Measurements from ENCODE around the gene CASKIN2. TPM values are rescaled to one million over a fixed set of nuclear protein-coding genes. Genes with fewer than 3 reads are reported as not detected.

The CASKIN2 gene
- polyA plus RNA-seq, 3 donors from 2014 or later, result not detected

DNA sequence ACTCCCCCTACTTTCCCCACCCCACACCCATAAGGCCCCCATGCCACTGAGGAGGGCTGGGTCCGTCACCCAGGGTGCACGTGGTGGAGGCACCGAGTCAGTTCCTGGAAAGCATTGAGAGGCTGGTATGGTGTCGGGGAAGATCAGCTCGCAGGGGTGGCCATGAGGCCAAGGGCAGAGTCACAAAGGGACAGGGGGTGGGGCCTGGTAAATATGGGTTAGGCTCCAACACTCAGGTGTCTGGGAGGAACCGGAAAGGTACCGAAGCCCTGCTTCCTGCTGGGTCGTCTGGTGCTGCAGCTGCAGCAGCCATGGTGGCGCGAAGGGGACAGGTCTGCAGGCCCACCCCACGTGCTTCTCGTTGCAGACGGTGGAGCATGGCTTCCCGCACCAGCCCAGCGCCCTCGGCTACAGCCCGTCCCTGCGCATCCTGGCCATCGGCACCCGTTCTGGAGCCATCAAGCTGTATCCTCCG lies 40.4 kb upstream of the CASKIN2 start:
- Mint-ChIP-seq H3K27ac (no peak overlapping the region), H3K4me3 (no peak overlapping the region), H3K4me1 (peaks cover 12 to 18% of the 10 kb centered on the region in 2 donors), H3K27me3 (ENCODE audit: low read depth in 3 of 3) (peaks cover 0 to 4% (median 2%) of the 10 kb centered on the region in 3 donors), H3K9me3 (no peaks in the 10 kb centered on the region), H3K36me3 (peaks cover 0 to 2% (median 0%) of the 10 kb centered on the region in 3 donors)
- DNase-seq, result no peak

DNA sequence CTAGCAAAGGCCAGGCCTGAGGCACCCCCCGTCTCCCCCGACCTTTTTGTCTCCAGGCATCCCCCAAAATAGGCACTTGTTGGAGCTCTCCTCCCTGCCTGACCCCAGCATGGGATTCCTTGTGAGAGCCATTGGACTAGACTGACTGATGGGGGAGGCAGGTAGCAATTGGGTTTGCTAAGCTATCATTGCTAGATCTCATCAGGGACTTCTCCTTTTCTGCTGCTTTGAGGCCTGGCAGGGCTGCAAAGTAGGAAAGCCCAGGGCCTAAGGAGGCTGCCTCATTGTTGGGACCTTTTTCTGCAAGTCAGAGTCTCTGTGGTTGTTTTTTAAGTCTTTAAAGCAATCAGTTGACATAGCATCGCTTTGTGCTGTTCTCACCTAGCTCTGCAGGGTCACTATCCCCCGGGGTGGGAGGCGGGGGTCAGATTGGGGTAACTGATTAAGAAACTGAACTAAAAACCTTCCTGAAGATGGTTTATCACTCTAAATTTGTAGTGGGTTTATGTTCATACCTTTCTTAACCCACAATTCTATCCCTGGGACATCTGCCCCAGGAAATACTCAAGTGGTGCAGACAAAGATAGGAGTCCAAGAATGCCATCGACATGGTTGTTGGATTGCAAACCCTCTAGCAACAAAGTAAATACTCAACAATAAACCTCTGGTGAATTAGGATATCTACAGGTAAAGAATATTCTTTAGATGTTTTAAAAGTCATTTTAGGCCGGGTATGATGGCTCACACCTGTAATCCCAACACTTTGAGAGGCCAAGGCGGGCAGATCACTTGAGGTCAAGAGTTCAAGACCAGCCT lies 38.2 kb upstream of the CASKIN2 start:
- no peaks in the 10 kb centered on the region for H3K9me3 Mint-ChIP-seq
- peaks cover 18 to 28% of the 10 kb centered on the region in 2 donors for H3K4me1 Mint-ChIP-seq
- peak overlapping the region in 5 of 6 donors; percentile 6 to 80 (median 36) for H3K27ac Mint-ChIP-seq
- H3K36me3 Mint-ChIP-seq, result peaks cover 0 to 9% (median 3%) of the 10 kb centered on the region in 3 donors
- no peak for DNase-seq
- H3K4me3 Mint-ChIP-seq, result no peak overlapping the region
- peaks cover 0 to 2% (median 2%) of the 10 kb centered on the region in 3 donors for H3K27me3 Mint-ChIP-seq (ENCODE audit: low read depth in 3 of 3)

DNA sequence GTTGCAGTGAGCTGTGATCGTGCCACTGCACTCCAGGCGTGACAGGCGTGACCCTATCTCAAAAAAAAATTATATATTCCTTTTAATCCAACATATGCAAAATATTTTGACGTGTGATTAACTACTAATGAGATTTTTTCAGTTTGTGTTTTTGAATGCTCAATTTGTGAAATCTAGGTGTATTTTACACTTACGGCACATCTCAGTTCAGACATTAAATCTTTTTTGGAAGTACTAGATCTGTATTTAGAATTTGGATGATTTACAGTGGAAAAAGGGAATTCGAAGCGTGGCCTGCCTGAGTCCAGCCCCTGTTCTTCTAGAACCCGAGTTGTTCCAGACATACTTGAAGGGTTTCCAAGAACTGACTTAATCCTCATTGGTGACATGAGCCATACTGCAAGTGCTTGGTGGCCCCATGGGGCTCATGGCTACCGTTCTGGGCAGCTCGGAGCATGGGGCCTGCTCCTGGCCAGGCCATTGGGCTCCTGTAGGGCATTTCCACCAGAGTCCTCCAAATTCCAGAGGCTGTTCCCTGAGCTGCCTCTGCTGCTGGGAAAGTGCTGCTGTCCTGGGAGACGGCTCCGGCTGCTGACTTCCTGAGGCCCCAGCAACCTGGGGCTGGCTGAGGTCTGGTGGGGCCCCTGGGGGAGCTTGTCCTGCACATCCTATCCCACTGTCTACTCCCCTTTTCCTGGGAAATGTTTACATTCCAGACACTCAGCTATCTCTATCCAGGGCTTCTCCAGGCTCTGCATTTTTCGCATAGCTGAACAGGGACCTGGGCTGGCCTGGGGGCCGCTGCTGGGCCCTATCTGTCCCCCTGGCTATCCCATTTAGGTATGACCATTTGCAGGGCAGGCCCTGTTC lies 37.3 kb upstream of the CASKIN2 start:
- Mint-ChIP-seq H3K27ac (peak overlapping the region in 1 of 6 donors; percentile 80), H3K9me3 (no peaks in the 10 kb centered on the region), H3K27me3 (ENCODE audit: low read depth in 3 of 3) (peaks cover 0 to 2% (median 0%) of the 10 kb centered on the region in 3 donors), H3K4me3 (no peak overlapping the region), H3K4me1 (peaks cover 20 to 37% of the 10 kb centered on the region in 2 donors), H3K36me3 (peaks cover 0 to 10% (median 3%) of the 10 kb centered on the region in 3 donors)
- no peak for DNase-seq

DNA sequence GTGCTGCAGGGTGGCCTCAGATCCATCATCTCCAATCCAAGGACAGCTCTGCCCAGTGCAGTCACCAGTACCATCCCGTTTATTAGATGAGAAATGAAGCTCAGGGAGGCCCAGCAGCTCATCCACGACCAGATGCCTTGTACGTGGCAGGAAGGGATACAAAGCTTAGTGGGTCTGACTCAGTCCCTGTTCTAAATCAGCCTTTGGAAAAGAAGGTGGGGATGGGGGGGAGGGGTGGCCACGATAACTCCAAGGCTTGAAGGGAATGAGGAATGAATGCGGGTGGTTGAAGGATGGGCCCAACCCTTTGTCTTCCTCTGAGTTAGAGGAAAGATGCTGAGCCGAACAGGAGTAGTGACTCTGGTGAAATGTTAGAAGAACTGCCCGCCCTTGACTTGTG lies 35.9 kb upstream of the CASKIN2 start:
- Mint-ChIP-seq H3K27me3 (ENCODE audit: low read depth in 3 of 3) (peaks cover 0 to 2% (median 0%) of the 10 kb centered on the region in 3 donors), H3K4me3 (no peak overlapping the region), H3K36me3 (peaks cover 0 to 18% (median 3%) of the 10 kb centered on the region in 3 donors), H3K9me3 (no peaks in the 10 kb centered on the region), H3K4me1 (peaks cover 23 to 46% of the 10 kb centered on the region in 2 donors), H3K27ac (peak overlapping the region in 2 of 6 donors; percentile 67 to 68)
- no peak for DNase-seq

DNA sequence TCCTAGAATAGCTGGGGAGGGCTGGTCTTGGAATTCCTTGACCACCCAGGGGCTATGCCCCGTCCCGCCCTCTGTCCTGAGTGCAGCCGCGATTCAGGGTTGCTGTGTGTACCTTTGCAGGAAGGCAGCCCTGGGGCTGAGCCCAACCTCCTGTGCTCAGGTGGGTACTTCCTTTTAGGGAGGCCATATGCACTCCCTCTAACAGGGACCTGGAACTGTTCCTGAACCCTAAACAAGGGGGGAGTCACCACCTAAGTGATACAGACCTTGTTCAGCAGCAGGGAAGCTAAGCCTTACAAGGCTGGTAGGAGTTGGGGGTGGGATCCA lies 34.8 kb upstream of the CASKIN2 start:
- H3K36me3 Mint-ChIP-seq, result peaks cover 0 to 18% (median 3%) of the 10 kb centered on the region in 3 donors
- peaks cover 0 to 3% (median 0%) of the 10 kb centered on the region in 3 donors for H3K27me3 Mint-ChIP-seq (ENCODE audit: low read depth in 3 of 3)
- no peaks in the 10 kb centered on the region for H3K9me3 Mint-ChIP-seq
- H3K4me3 Mint-ChIP-seq, result no peak overlapping the region
- H3K4me1 Mint-ChIP-seq, result peaks cover 29 to 53% of the 10 kb centered on the region in 2 donors
- H3K27ac Mint-ChIP-seq, result no peak overlapping the region
- no peak for DNase-seq

DNA sequence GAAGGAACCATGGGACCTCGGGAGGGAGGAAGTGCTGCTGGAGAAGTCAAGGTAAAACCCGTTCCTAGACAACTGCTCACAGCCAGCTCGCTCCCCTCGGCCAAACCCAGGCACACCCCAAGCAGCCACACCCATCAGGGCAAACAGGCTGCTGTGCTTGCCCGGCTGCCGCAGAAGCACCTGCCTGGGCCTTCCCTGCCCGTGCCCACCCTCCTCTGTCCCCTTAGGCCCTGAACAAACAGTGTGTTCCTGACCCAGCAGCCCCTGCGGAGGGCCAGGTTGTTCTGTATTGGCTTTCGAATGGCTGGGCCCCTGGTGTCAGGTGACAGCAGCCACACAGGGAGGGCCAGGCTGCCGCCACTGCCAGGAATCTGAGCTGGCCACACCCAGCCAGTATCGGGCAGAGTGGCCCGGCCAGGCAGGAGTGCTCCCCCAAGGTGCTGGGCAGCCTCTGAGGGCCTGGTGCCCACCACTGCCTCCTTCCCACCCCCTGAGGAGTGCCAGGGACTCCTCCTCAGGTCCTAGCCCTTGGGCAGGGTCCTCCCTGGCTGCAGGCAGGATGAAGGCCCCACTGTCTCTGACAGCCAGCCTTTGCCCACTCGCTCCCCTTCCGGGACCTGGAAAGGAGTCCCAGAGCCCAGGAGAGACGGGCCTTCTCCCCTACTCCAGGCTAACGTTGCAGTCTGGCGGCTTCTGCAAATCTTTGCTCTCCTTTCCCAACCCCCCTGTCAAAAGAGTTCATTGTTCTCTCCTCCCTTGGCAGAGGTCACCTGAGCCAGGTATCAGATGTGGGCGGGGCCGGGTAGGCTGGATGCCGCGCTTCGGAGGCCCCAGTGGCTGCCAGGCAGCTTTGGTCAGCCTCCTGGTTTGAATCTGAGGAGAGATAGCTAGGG lies 34.2 kb upstream of the CASKIN2 start:
- Mint-ChIP-seq H3K27ac (peak overlapping the region in 5 of 6 donors; percentile 40 to 86 (median 71)), H3K36me3 (peaks cover 0 to 18% (median 3%) of the 10 kb centered on the region in 3 donors), H3K9me3 (no peaks in the 10 kb centered on the region), H3K4me3 (peak overlapping the region in 1 of 5 donors; percentile 20), H3K27me3 (ENCODE audit: low read depth in 3 of 3) (peaks cover 0 to 2% (median 0%) of the 10 kb centered on the region in 3 donors), H3K4me1 (peaks cover 29 to 55% of the 10 kb centered on the region in 2 donors)
- DNase-seq, result no peak

DNA sequence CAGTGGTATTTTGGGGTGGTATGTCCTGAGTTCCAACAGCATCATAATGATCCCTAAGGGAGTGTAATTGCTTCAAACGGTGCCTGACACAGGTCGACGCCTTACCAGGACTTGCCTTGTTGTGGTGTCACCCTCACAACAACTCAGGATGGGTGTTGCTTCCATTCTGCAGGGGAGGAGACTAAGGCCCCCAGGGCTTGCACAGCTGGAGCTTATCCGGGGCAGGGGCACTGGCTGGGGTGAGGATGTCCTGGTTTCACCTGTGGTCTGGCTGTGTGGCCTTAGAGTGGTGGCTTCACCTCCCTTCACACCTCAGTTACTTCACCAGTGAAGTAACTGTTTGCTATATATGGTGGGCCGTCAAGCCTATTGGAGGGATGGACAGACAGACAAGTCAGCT lies 33.5 kb upstream of the CASKIN2 start:
- peaks cover 0 to 18% (median 3%) of the 10 kb centered on the region in 3 donors for H3K36me3 Mint-ChIP-seq
- peak overlapping the region; percentile 40 to 88 (median 78) for H3K27ac Mint-ChIP-seq
- H3K4me1 Mint-ChIP-seq, result peaks cover 27 to 57% of the 10 kb centered on the region in 2 donors
- peaks cover 0 to 2% (median 0%) of the 10 kb centered on the region in 3 donors for H3K27me3 Mint-ChIP-seq (ENCODE audit: low read depth in 3 of 3)
- no peaks in the 10 kb centered on the region for H3K9me3 Mint-ChIP-seq
- peak overlapping the region in 3 of 5 donors; percentile 20 to 46 (median 44) for H3K4me3 Mint-ChIP-seq
- peak; percentile 48 to 56 (median 49) for DNase-seq

DNA sequence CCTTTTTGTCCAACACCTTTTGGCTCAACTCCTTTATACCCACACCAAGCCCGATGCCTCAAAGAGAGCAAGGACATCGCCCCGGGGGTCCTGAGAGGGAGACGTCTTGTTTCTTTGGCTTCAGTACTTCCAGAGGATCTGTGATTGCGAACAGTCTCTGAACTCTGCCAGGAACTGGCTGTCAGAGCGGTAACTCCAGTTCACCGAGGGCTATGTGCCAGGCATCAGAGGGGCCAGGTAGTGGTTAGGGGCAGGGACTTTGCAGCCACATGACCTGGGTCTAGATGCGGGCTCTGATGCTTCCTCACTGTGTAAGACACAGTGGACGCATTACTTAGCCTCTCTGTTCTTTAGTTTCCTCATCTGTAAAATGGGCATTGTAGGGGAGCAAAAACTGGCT lies 31.8 kb upstream of the CASKIN2 start:
- no peak for DNase-seq
- Mint-ChIP-seq H3K27me3 (ENCODE audit: low read depth in 3 of 3) (peaks cover 0 to 3% (median 0%) of the 10 kb centered on the region in 3 donors), H3K27ac (peak overlapping the region in 2 of 6 donors; percentile 29 to 57), H3K4me1 (peaks cover 27 to 49% of the 10 kb centered on the region in 2 donors), H3K9me3 (no peaks in the 10 kb centered on the region), H3K4me3 (no peak overlapping the region), H3K36me3 (peaks cover 0 to 18% (median 4%) of the 10 kb centered on the region in 3 donors)

DNA sequence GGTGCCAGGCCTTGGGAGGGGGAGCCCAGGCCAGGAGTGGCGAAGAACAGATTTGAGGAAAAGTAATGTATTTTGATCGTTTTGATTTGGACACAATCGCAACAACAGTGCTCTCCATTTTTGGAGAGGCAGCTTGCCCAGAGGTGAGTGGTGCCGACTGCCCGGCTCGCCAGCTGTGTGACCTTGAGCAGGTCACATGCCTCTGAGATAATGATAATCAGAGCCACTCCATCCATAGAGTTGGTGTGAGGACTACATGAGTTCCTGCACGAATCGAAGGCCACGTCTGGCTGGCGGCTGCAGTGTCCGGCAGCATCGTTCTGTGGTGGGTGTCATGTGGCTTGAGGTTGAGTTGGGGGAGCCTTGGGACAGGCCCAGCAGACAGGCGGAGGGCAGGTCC lies 30.8 kb upstream of the CASKIN2 start:
- Mint-ChIP-seq H3K4me3 (no peak overlapping the region), H3K9me3 (no peaks in the 10 kb centered on the region), H3K27ac (peak overlapping the region in 1 of 6 donors; percentile 35), H3K4me1 (peaks cover 31 to 55% of the 10 kb centered on the region in 2 donors), H3K36me3 (peaks cover 0 to 18% (median 6%) of the 10 kb centered on the region in 3 donors), H3K27me3 (ENCODE audit: low read depth in 3 of 3) (peaks cover 0 to 6% (median 2%) of the 10 kb centered on the region in 3 donors)
- no peak for DNase-seq

DNA sequence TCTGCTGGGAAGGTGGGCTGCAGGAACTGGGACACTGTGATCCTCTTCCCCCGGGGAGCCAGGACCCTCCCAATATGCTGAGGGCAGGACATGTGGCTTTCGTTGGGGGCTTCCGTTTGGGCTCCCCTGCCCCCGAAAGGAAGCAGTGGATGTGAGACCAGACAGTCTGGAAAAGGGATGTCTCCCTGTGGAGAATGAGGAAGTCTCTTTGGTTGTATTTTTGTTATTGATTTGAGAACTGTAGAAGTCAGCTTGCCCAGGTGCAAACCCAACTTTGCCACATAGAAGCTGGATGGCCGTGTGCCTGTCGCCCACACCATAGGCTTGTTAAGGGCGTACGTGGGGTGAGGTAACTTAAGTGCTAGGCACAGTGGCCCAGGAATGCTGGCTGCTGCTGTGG lies 28.9 kb upstream of the CASKIN2 start:
- no peak overlapping the region for H3K4me3 Mint-ChIP-seq
- peaks cover 0 to 14% (median 6%) of the 10 kb centered on the region in 3 donors for H3K36me3 Mint-ChIP-seq
- peaks cover 0 to 6% (median 3%) of the 10 kb centered on the region in 3 donors for H3K27me3 Mint-ChIP-seq (ENCODE audit: low read depth in 3 of 3)
- no peak overlapping the region for H3K27ac Mint-ChIP-seq
- peaks cover 32 to 56% of the 10 kb centered on the region in 2 donors for H3K4me1 Mint-ChIP-seq
- no peak for DNase-seq
- H3K9me3 Mint-ChIP-seq, result no peaks in the 10 kb centered on the region

DNA sequence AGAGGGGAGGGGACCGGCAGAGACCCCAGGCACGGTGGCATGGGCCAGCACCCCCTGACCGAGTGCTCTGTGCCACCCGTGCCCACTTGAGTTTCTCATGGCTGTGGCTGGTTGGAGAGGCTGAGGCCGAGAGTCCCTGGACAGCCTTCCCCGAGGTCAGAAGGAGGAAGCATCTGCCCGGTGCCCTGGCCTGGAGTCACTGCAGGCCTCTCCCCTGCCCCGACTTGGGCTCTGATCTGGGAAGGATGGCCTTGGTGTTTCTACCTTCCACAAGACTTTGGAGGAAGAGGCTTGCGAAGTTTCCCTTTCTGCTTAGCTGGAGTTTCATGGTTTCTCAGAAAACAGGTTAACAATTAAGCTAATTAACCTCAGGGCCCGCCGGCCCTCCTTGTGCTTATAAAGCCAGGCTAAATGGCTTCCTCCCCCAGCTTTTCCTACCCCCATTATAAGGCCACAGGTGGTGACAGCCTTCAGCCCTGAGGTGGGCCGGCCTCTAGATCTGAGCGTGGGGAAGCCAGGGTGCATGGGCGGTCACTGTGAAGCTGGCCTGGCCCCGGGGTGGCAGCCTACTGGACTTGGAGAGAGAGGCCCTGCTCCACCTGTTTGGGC lies 27.5 kb upstream of the CASKIN2 start:
- H3K9me3 Mint-ChIP-seq, result no peaks in the 10 kb centered on the region
- H3K27me3 Mint-ChIP-seq (ENCODE audit: low read depth in 3 of 3), result peaks cover 0 to 6% (median 4%) of the 10 kb centered on the region in 3 donors
- H3K27ac Mint-ChIP-seq, result peak overlapping the region in 1 of 6 donors; percentile 5
- H3K4me3 Mint-ChIP-seq, result no peak overlapping the region
- H3K4me1 Mint-ChIP-seq, result peaks cover 34 to 51% of the 10 kb centered on the region in 2 donors
- H3K36me3 Mint-ChIP-seq, result peaks cover 3 to 8% (median 7%) of the 10 kb centered on the region in 3 donors
- DNase-seq, result no peak

DNA sequence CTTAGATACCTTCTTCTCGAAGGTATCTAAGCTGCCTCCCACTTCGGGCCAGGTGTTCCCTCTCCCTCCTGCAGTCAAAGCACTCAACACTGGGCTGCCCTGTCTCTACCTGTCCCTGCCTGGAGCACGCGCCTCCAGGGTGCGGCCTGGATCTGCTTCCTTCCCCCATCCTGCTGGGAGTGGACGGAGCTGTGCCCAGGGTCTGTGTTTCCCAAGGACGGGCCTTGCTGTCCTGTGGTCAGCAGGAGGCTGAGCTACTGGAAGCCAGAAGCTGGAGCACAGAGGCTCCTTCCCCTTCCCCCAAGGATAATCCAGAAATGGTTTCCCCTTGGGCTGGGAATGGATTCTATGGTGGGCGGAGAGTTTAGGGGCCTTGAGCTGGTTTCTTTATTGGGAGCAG lies 26.9 kb upstream of the CASKIN2 start:
- Mint-ChIP-seq H3K27ac (peak overlapping the region in 3 of 6 donors; percentile 5 to 36 (median 31)), H3K27me3 (ENCODE audit: low read depth in 3 of 3) (peaks cover 0 to 6% (median 4%) of the 10 kb centered on the region in 3 donors), H3K4me1 (peaks cover 31 to 44% of the 10 kb centered on the region in 2 donors), H3K4me3 (no peak overlapping the region), H3K9me3 (no peaks in the 10 kb centered on the region), H3K36me3 (peaks cover 3 to 7% (median 3%) of the 10 kb centered on the region in 3 donors)
- DNase-seq, result no peak
